ENCODE measurements around the gene SVOP. TPM values are rescaled to one million over a fixed set of nuclear protein-coding genes. Genes with fewer than 3 reads are reported as not detected.
"Not testable (repeated sequence)": the region's sequence is repeated elsewhere in the genome, so short reads cannot be mapped to it uniquely, and the experiment has no call there.

The SVOP gene
- total RNA-seq, 1 donor from 2014 or later: not detected

GRCh38 chr12:108861878-108862587, 158.8 kb downstream of the SVOP start:
- intact Hi-C loops (cut with DNase I): no loop called here
- no peaks in the 10 kb centered on the region for H3K9me3 ChIP-seq
- ATAC-seq (peak; percentile 55), DNase-seq (no peak)
- H3K36me3 ChIP-seq: no peaks in the 10 kb centered on the region
- H3K4me1 ChIP-seq: peaks cover 13% of the 10 kb centered on the region
- no peak for TF ChIP-seq CTCF (IDR thresholded peaks at IDR 0.05)
- H3K27ac ChIP-seq: no peak overlapping the region
- no peaks in the 10 kb centered on the region for H3K27me3 ChIP-seq
- H3K4me3 ChIP-seq: no peak overlapping the region

- H3K27me3 ChIP-seq: no peaks in the 10 kb centered on the region
- H3K9me3 ChIP-seq: no peaks in the 10 kb centered on the region
- no peak for TF ChIP-seq CTCF (IDR thresholded peaks at IDR 0.05)
- H3K36me3 ChIP-seq: no peaks in the 10 kb centered on the region
- no peak for DNase-seq
- no peak overlapping the region for H3K4me3 ChIP-seq
- H3K4me1 ChIP-seq: peaks cover 21% of the 10 kb centered on the region
- intact Hi-C loops (cut with DNase I): no loop called here
- no peak overlapping the region for H3K27ac ChIP-seq
- ATAC-seq: no peak
Measured at GRCh38 chr12:108860443-108860842, 160.4 kb downstream of the SVOP start.

- DNase-seq (no peak), ATAC-seq (no peak)
- intact Hi-C loops (cut with DNase I): no loop called here
- TF ChIP-seq CTCF (IDR thresholded peaks at IDR 0.05): no peak
- no peaks in the 10 kb centered on the region for H3K9me3 ChIP-seq
- H3K4me3 ChIP-seq: no peak overlapping the region
- H3K27ac ChIP-seq: no peak overlapping the region
- no peaks in the 10 kb centered on the region for H3K27me3 ChIP-seq
- peaks cover 26% of the 10 kb centered on the region for H3K4me1 ChIP-seq
- no peaks in the 10 kb centered on the region for H3K36me3 ChIP-seq
Measured at GRCh38 chr12:108859923-108860291, 161.0 kb downstream of the SVOP start.

- H3K27ac ChIP-seq: peak overlapping the region; percentile 89
- H3K9me3 ChIP-seq; DNase-seq; intact Hi-C loops (cut with DNase I); H3K4me3 ChIP-seq; H3K36me3 ChIP-seq; ATAC-seq; H3K27me3 ChIP-seq: not testable (repeated sequence)
- H3K4me1 ChIP-seq: peaks cover 32% of the 10 kb centered on the region
Measured at GRCh38 chr12:108859141-108859922, 161.5 kb downstream of the SVOP start.

- no peak for TF ChIP-seq CTCF (IDR thresholded peaks at IDR 0.05)
- H3K27me3 ChIP-seq: no peaks in the 10 kb centered on the region
Measured at GRCh38 chr12:108858311-108859074, 162.4 kb downstream of the SVOP start.

More at GRCh38 chr12:108858311-108859074, 162.4 kb downstream of the SVOP start:
- DNase-seq (no peak), ATAC-seq (no peak)
- peak overlapping the region; percentile 89 for H3K27ac ChIP-seq
- H3K4me3 ChIP-seq: peak overlapping the region; percentile 62
- H3K4me1 ChIP-seq: peaks cover 40% of the 10 kb centered on the region
- H3K36me3 ChIP-seq: no peaks in the 10 kb centered on the region
- intact Hi-C loops (cut with DNase I): no loop called here
- H3K9me3 ChIP-seq: no peaks in the 10 kb centered on the region

Other genes starting within 250 kb of the SVOP start
- 46.0 TPM for gene SSH1, start 163.5 kb downstream of the SVOP start, total RNA-seq
- 0.26 TPM for gene DAO, start 141.0 kb downstream of the SVOP start, total RNA-seq
- 13.6 TPM for gene USP30, start 31.5 kb upstream of the SVOP start, total RNA-seq
- 10.1 TPM for gene ALKBH2, start 72.4 kb upstream of the SVOP start, total RNA-seq
- gene UNG, start 76.5 kb upstream of the SVOP start, total RNA-seq: 18.2 TPM
- 35.2 TPM for gene ACACB, start 95.5 kb upstream of the SVOP start, total RNA-seq

Measured in upper lobe of right lung (tissue), 1 donor.